Activated CD8-positive, alpha-beta T cell treated with anti-CD3 and anti-CD28 coated beads for 36 hours (primary cell): ENCODE data around the gene PSMD2. TPM values are rescaled to one million over a fixed set of nuclear protein-coding genes. Genes with fewer than 3 reads are reported as not detected.

Source experiments
- ATAC-seq: fragments of 200-7000 bp; cut with Tn5 transposase; one replicate; pipeline ENCODE4 v1.10.0; 2021; ENCODE audit warnings: mild to moderate bottlenecking, moderate library complexity
- CTCF ChIA-PET: fragments of 350-600 bp; sonication (Branson Sonifier 250); formaldehyde crosslinking; loops from one replicate; lab custom pipeline; 2021; ENCODE audit warnings: antibody characterized with exemption; lab: Charles Lee
- POLR2A ChIA-PET: fragments of 350-600 bp; sonication (Branson Sonifier 250); formaldehyde crosslinking; loops from one replicate; lab custom pipeline; 2021; ENCODE audit warnings: antibody characterized with exemption; lab: Charles Lee
- DNase-seq: peaks from one replicate; pipeline ENCODE4 v3.0.0-alpha.2; 2020
- H3K27ac Mint-ChIP-seq: one replicate; pipeline ENCODE4 v1.8.0; 2021; ENCODE audit warnings: mild to moderate bottlenecking, mixed read lengths
- H3K27me3 Mint-ChIP-seq: one replicate; pipeline ENCODE4 v1.8.0; 2021; ENCODE audit warnings: mixed read lengths
- H3K36me3 Mint-ChIP-seq: one replicate; pipeline ENCODE4 v1.8.0; 2021; ENCODE audit warnings: low read depth, mixed read lengths
- H3K4me1 Mint-ChIP-seq: one replicate; pipeline ENCODE4 v1.8.0; 2021; ENCODE audit warnings: low read depth, mixed read lengths
- H3K4me3 Mint-ChIP-seq: one replicate; pipeline ENCODE4 v1.8.0; 2021; ENCODE audit warnings: mild to moderate bottlenecking, moderate library complexity, mixed read lengths
- H3K9me3 Mint-ChIP-seq: one replicate; pipeline ENCODE4 v1.8.0; 2021; ENCODE audit warnings: mixed read lengths
- intact Hi-C: fragments of 100-400 bp; cut with micrococcal nuclease; formaldehyde crosslinking; loops from one replicate; pipeline ENCODE4 v1.10.0; 2022
- total RNA-seq, 2 experiments: library from RNA; stranded (reverse); gene quantifications; one replicate each; pipeline ENCODE4 v1.2.3, GENCODE V29; 2021
- TF ChIP-seq, protein P1 (sequence below): fragments of 200-600 bp; IDR thresholded peaks from one replicate; pipeline ENCODE4 v1.8.0; 2022; ENCODE audit warnings: antibody characterized with exemption, mild to moderate bottlenecking

The PSMD2 gene
- total RNA-seq, 2 experiments from 2014 or later: 220 to 221 TPM

DNA sequence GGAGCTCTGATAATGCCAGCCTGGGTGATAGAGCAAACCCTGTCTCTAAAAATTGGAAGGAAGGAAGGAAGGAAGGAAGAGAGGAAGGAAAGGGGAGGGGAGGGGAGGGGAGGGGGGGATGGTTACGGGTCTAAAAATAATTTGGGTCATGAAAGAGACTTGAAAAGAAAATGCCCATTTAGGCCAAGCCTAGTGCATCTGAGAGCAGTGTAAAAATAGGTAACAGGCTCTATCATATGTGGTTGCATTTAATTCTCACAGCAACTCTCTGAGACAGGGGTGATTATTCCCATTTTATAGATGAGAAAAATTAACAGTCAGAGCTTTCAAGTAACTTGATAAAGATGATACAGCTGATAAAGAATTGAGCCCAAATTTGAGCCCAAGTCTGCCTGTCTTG is 26.8 kb upstream of the PSMD2 start:
- POLR2A ChIA-PET: no interaction called here
- no peak for ATAC-seq
- intact Hi-C loops: no loop called here
- Mint-ChIP-seq H3K4me1 (peaks cover 5% of the 10 kb centered on the region), H3K9me3 (peaks cover 1% of the 10 kb centered on the region), H3K27me3 (peaks cover 29% of the 10 kb centered on the region), H3K27ac (no peak overlapping the region), H3K4me3 (no peak overlapping the region), H3K36me3 (no peaks in the 10 kb centered on the region)
- CTCF ChIA-PET: interaction anchor here (2.3 kb wide), 1 partner anchor 45 kb away, joined by 10 read pairs; no protein-coding TSS in a partner anchor
- no peak for DNase-seq
- TF ChIP-seq, protein P1, sequence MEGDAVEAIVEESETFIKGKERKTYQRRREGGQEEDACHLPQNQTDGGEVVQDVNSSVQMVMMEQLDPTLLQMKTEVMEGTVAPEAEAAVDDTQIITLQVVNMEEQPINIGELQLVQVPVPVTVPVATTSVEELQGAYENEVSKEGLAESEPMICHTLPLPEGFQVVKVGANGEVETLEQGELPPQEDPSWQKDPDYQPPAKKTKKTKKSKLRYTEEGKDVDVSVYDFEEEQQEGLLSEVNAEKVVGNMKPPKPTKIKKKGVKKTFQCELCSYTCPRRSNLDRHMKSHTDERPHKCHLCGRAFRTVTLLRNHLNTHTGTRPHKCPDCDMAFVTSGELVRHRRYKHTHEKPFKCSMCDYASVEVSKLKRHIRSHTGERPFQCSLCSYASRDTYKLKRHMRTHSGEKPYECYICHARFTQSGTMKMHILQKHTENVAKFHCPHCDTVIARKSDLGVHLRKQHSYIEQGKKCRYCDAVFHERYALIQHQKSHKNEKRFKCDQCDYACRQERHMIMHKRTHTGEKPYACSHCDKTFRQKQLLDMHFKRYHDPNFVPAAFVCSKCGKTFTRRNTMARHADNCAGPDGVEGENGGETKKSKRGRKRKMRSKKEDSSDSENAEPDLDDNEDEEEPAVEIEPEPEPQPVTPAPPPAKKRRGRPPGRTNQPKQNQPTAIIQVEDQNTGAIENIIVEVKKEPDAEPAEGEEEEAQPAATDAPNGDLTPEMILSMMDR: no peak

DNA sequence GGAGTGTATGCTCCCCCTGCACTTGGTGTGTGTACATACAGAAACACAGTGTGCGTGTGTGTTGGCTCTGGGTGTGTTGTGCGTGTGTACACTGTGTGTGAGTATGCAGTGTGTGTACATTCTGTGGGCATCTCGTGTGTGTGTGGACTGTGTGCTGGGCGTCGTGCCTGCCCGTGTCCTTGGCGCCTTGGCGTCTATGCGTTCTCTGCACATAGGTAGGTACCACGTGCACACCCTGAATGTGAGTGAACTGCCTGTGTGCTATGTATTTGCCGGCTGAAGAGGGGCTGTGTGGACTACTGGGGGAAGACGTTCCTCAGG is 23.7 kb upstream of the PSMD2 start:
- Mint-ChIP-seq H3K4me1 (peaks cover 5% of the 10 kb centered on the region), H3K9me3 (no peaks in the 10 kb centered on the region), H3K36me3 (no peaks in the 10 kb centered on the region), H3K4me3 (no peak overlapping the region), H3K27me3 (peaks cover 30% of the 10 kb centered on the region), H3K27ac (no peak overlapping the region)
- intact Hi-C loops: no loop called here
- ChIA-PET POLR2A (no interaction called here), CTCF (no interaction called here)
- ATAC-seq: no peak
- DNase-seq: no peak
- TF ChIP-seq, protein P1: no peak

DNA sequence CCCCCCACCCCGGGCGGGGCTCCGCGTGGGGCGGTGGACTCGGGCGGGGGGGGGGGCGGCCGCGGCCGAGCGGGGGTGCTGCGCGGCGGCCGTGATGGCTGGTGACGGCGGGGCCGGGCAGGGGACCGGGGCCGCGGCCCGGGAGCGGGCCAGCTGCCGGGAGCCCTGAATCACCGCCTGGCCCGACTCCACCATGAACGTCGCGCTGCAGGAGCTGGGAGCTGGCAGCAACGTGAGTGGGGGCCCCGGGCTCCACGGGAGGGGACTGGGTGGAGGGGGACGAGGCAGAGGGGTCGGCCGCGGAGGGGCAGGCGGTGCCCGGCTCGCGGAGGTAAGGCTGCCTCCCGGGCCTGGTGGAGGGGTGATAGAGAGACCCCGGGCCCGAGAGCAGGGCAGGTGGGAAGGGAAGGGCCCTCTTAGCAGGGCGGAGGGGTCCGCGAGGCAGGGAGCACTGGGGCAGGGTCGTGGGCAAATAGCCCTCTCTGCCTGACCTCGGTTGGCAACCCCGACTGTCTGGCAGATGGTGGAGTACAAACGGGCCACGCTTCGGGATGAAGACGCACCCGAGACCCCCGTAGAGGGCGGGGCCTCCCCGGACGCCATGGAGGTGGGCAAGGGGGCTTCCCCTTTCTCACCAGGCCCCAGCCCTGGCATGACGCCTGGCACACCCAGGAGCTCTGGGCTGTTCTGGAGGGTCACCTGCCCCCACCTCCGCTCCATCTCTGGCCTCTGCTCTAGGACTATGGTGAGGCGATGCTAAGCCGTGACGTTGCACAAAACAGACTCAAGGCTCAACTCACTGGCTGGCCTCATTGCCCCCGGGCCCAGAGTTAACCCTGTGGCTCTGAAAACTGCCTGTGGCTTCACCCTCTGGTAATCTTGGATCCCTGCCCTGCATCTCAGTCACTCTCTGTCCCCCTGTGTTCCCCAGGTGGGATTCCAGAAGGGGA is 22.8 kb upstream of the PSMD2 start, which contains the start of gene ECE2:
ECE2 (plus strand) TSS at position 62 of the 950 bp plus-strand sequence; CDS start at position 194, 132 bp downstream.
- no peaks in the 10 kb centered on the region for H3K36me3 Mint-ChIP-seq
- POLR2A ChIA-PET: no interaction called here
- TF ChIP-seq, protein P1: no peak
- ATAC-seq (no peak), DNase-seq (no peak)
- no peaks in the 10 kb centered on the region for H3K9me3 Mint-ChIP-seq
- CTCF ChIA-PET: interaction anchor here (1.4 kb wide), 1 partner anchor 13 kb away, joined by 3 read pairs; no protein-coding TSS in a partner anchor
- intact Hi-C loops: no loop called here
- peaks cover 30% of the 10 kb centered on the region for H3K27me3 Mint-ChIP-seq
- H3K4me3 Mint-ChIP-seq: no peak within 1 kb of the TSS
- peaks cover 5% of the 10 kb centered on the region for H3K4me1 Mint-ChIP-seq
- no peak within 1 kb of the TSS for H3K27ac Mint-ChIP-seq

DNA sequence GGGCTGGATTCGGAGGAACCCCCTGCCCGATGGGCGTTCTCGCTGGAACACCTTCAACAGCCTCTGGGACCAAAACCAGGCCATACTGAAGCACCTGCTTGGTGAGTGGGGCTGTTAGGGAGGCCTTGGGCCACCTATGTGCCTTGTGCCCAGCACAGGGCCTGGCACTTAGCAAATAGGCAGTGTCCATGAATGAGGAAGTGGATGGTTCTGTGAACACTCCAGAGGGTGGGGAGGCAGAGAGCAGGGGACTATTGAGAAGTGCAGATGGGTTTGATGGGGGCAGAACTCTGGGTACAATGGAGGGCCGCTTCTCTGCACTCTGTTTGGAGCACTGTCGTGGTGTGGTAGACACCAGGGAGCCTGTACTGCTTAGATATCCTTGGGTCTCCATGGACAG is 21.7 kb upstream of the PSMD2 start:
- POLR2A ChIA-PET: no interaction called here
- no peaks in the 10 kb centered on the region for H3K36me3 Mint-ChIP-seq
- peaks cover 5% of the 10 kb centered on the region for H3K4me1 Mint-ChIP-seq
- H3K9me3 Mint-ChIP-seq: no peaks in the 10 kb centered on the region
- H3K4me3 Mint-ChIP-seq: no peak overlapping the region
- TF ChIP-seq, protein P1: no peak
- intact Hi-C loops: no loop called here
- H3K27ac Mint-ChIP-seq: no peak overlapping the region
- CTCF ChIA-PET: interaction anchor here (1.4 kb wide), 1 partner anchor 12 kb away, joined by 3 read pairs; no protein-coding TSS in a partner anchor
- no peak for ATAC-seq
- H3K27me3 Mint-ChIP-seq: peaks cover 27% of the 10 kb centered on the region
- DNase-seq: no peak

DNA sequence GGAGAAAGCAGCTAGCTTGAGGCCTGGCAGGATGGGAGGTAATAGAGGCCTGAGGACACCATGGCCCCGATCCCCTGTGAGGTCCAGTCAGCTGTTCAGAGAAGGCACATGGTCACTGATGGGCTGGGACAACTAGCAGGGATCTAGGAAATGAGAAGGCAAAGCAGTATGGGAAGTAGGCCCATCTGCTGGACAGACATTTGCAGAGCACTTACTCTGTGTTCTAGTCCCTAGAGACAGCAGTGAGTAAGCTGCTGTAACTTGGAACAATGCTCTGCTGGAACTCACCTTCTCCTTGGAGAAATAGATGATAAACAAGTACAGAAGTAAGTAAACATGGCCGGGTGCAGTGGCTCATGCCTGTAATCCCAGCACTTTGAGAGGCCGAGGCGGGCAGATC is 16.1 kb upstream of the PSMD2 start:
- POLR2A ChIA-PET: no interaction called here
- Mint-ChIP-seq H3K27me3 (peaks cover 10% of the 10 kb centered on the region), H3K36me3 (no peaks in the 10 kb centered on the region), H3K27ac (no peak overlapping the region), H3K4me3 (no peak overlapping the region), H3K4me1 (no peaks in the 10 kb centered on the region), H3K9me3 (no peaks in the 10 kb centered on the region)
- ATAC-seq: no peak
- TF ChIP-seq, protein P1: no peak
- DNase-seq: no peak
- intact Hi-C loops: loop anchor here (10.0 kb wide), 1 partner anchor 388 kb away; no protein-coding TSS in a partner anchor
- CTCF ChIA-PET: interaction anchor here (1.0 to 6.6 kb wide), 2 partner anchors 55 to 388 kb away, joined by 3 to 48 read pairs; partner anchors contain the start of gene VWA5B2
